EH (cell line): ENCODE data around the gene TBX4.
"Not testable (repeated sequence)": the region's sequence is repeated elsewhere in the genome, so short reads cannot be mapped to it uniquely, and the experiment has no call there.

Source experiments
- DNase-seq: peaks from one replicate; pipeline ENCODE4 v3.0.0-alpha.2; 2015; ENCODE audit warnings: low read depth

The TBX4 gene

GRCh38 chr17:61429274-61429673 lies 22.9 kb upstream of the TBX4 start:
- DNase-seq = no peak

GRCh38 chr17:61429831-61430230 lies 22.4 kb upstream of the TBX4 start:
- not testable (repeated sequence) for DNase-seq

GRCh38 chr17:61431594-61432311 lies 20.5 kb upstream of the TBX4 start:
- DNase-seq = peak; percentile 86

- DNase-seq = no peak
Observed at GRCh38 chr17:61436273-61436672, 15.9 kb upstream of the TBX4 start.

GRCh38 chr17:61436995-61437704 lies 15.1 kb upstream of the TBX4 start:
- DNase-seq = no peak

- DNase-seq = no peak
Observed at GRCh38 chr17:61440697-61441096, 11.5 kb upstream of the TBX4 start.

GRCh38 chr17:61441507-61441906 lies 10.7 kb upstream of the TBX4 start:
- not testable (repeated sequence) for DNase-seq

GRCh38 chr17:61442136-61442775 lies 10.0 kb upstream of the TBX4 start:
- DNase-seq = no peak

GRCh38 chr17:61442878-61443474 lies 9.2 kb upstream of the TBX4 start:
- DNase-seq = no peak

GRCh38 chr17:61443475-61443882 lies 8.7 kb upstream of the TBX4 start:
- DNase-seq = no peak

GRCh38 chr17:61444075-61444474 lies 8.1 kb upstream of the TBX4 start:
- DNase-seq = no peak

GRCh38 chr17:61444831-61445230 lies 7.4 kb upstream of the TBX4 start:
- peak; percentile 80 for DNase-seq

GRCh38 chr17:61447358-61447757 lies 4.9 kb upstream of the TBX4 start:
- no peak for DNase-seq

- DNase-seq = no peak
Observed at GRCh38 chr17:61448042-61448441, 4.2 kb upstream of the TBX4 start.

GRCh38 chr17:61449140-61449539 lies 3.1 kb upstream of the TBX4 start:
- DNase-seq = not testable (repeated sequence)

GRCh38 chr17:61449707-61450640 lies 2.2 kb upstream of the TBX4 start:
- peak; percentile 45 for DNase-seq

GRCh38 chr17:61450641-61451537 lies 1.3 kb upstream of the TBX4 start:
- DNase-seq = no peak

GRCh38 chr17:61451538-61452300 lies 503 bp upstream of the TBX4 start:
- no peak for DNase-seq

GRCh38 chr17:61453566-61454380 lies 1.6 kb downstream of the TBX4 start:
- no peak for DNase-seq
